Uterus (tissue), 2 donors: Measurements from ENCODE around the gene KANTR.

Experiments used
- POLR2A ChIP-seq, 2 donors: fragments of 450-650 bp; IDR thresholded peaks; one replicate each; pipeline ENCODE4 v1.6.1; 2016; ENCODE audit warnings: antibody characterized with exemption in 2 of 2, mild to moderate bottlenecking in 1 of 2, moderate library complexity in 1 of 2
- TF ChIP-seq, protein P1 (sequence below), 4 experiments: fragments of 200-600 bp in 2 of 4; fragments of 450-650 bp in 2 of 4; sonication (generic) in 2 of 4; IDR thresholded peaks; one replicate each; pipeline ENCODE4 v1.5.1; 2016 to 2019; ENCODE audit warnings: antibody characterized with exemption in 4 of 4, mild to moderate bottlenecking in 2 of 4, moderate library complexity in 1 of 4

DNA sequence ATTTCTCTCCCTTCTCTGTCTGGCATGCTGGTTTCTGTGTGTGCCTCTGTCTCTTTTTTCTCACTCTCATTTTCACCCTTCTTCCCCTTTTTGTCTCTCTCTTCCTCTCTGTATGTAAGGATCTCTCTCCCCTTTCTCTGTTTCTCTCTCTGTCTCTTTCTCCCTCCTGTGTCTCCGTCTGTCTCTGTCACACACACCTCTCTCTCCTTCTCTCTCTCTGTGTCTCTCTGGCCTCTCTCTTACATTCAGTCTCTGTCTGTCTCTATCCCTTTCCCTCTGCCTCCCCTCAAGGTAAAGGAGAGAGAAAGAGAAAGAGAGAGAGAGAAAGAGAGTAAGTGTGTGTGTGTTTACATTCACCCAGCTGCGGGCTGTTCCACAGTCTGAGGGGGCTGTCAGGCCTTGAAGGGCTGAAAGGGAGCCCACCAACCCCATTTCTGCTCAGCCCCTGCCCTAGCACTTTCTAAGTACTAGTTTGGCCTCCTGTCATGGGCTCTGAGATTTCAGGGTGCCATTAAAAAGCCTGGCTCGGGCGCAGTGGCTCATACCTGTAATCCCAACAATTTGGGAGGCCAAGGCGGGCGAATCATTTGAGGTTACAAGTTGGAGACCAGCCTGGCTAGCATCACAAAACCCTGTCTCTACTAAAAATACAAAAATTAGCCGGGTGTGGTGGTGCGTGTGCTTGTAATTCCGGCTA lies 21.4 kb upstream of the KANTR start:
- TF ChIP-seq POLR2A (IDR thresholded peaks at IDR 0.05) = no peak
- TF ChIP-seq, protein P1, sequence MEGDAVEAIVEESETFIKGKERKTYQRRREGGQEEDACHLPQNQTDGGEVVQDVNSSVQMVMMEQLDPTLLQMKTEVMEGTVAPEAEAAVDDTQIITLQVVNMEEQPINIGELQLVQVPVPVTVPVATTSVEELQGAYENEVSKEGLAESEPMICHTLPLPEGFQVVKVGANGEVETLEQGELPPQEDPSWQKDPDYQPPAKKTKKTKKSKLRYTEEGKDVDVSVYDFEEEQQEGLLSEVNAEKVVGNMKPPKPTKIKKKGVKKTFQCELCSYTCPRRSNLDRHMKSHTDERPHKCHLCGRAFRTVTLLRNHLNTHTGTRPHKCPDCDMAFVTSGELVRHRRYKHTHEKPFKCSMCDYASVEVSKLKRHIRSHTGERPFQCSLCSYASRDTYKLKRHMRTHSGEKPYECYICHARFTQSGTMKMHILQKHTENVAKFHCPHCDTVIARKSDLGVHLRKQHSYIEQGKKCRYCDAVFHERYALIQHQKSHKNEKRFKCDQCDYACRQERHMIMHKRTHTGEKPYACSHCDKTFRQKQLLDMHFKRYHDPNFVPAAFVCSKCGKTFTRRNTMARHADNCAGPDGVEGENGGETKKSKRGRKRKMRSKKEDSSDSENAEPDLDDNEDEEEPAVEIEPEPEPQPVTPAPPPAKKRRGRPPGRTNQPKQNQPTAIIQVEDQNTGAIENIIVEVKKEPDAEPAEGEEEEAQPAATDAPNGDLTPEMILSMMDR (IDR thresholded peaks at IDR 0.05) = no peak
